GM21723 (cell line): ENCODE measurements around the gene TRIM41.

Experiments
- ATAC-seq: cut with Tn5 transposase; IDR thresholded peaks from one replicate; pipeline ENCODE4 v1.9.1; 2021; ENCODE audit warnings: mild to moderate bottlenecking, moderate library complexity; ENCODE audit not compliant: unreplicated experiment

Gene TRIM41

DNA sequence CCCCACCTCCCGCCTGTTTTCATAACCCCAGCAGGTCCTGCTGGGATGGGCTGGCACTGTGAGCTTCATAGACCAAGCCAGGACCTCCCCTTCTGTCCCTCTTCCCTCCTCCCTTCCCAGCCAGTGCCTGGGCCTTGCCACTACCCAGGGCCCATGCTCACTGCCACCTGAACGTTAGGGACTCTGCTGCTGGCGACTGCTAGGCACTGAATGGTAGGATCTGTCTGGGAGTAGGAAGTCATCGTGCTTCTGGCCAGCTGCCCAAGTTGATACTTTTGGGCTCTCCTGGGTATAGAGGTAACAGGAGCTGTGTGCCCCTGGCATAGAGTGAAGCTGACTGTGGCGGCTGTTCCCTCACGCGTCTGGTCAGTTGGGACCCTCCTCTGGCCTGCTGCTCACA lies 8.4 kb downstream of the TRIM41 start:
- no peak for ATAC-seq

DNA sequence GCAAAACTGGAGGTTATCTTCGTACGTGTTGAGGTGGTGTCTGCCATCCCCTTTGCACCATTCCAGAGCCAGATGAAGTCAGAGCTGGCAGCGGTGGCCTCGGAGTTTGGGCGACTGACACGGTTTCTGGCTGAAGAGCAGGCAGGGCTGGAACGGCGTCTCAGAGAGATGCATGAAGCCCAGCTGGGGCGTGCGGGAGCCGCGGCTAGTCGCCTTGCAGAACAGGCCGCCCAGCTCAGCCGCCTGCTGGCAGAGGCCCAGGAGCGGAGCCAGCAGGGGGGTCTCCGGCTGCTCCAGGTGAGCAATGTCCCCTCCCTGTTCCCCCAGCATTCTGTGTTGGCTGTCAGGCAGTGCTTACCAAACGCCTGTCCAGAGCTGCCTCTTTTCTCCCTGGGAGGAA lies 9.5 kb downstream of the TRIM41 start:
- ATAC-seq, result no peak

DNA sequence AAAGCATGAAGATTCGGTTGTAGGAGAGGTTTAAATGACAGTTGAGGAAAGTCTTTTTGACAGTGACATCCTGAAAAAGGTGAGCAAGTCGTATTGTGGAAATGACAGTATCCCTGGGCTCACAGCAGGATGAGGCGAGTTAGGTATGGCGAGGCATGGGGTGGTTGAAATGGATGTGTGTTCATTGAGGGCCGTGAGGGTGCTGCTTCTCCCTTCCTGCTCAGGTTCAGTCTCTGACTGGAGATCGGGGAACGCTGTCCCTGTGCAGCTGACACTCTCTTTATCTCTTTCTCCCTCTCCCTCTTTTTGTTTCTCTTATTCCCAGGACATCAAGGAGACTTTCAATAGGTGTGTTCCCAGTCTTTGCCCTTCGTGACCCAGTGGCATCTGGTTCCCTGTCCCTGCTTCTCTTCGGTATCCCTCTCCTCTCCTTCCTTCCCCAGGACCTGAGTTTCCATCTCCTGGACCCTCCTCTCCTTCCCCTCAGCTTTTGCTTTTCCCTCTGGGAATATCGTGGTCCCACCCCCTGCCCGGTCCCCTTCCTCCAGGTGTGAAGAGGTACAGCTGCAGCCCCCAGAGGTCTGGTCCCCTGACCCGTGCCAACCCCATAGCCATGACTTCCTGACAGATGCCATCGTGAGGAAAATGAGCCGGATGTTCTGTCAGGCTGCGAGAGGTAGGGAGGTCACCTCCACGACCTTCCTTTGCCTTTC lies 10.2 kb downstream of the TRIM41 start:
- ATAC-seq, result no peak

DNA sequence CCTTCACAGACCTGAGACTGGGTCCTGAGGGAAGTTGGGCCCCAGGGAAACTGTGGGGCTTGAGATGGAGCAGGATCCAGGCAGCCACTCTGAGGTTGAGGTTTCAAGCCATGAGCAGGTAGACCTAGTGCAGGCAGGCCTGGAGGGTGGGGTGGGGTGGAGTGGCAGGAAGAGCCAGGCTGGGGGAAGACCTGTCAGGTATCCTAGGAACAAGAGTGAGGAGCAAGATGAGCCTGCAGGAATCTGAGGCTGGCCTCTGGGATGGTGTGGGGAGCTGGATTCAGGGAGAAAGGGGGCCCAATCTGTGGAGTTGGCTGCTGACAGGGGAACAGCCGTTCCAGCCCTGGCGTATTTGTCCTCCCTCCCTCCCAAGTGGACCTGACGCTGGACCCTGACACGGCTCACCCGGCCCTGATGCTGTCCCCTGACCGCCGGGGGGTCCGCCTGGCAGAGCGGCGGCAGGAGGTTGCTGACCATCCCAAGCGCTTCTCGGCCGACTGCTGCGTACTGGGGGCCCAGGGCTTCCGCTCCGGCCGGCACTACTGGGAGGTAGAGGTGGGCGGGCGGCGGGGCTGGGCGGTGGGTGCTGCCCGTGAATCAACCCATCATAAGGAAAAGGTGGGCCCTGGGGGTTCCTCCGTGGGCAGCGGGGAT lies 10.8 kb downstream of the TRIM41 start:
- no peak for ATAC-seq

DNA sequence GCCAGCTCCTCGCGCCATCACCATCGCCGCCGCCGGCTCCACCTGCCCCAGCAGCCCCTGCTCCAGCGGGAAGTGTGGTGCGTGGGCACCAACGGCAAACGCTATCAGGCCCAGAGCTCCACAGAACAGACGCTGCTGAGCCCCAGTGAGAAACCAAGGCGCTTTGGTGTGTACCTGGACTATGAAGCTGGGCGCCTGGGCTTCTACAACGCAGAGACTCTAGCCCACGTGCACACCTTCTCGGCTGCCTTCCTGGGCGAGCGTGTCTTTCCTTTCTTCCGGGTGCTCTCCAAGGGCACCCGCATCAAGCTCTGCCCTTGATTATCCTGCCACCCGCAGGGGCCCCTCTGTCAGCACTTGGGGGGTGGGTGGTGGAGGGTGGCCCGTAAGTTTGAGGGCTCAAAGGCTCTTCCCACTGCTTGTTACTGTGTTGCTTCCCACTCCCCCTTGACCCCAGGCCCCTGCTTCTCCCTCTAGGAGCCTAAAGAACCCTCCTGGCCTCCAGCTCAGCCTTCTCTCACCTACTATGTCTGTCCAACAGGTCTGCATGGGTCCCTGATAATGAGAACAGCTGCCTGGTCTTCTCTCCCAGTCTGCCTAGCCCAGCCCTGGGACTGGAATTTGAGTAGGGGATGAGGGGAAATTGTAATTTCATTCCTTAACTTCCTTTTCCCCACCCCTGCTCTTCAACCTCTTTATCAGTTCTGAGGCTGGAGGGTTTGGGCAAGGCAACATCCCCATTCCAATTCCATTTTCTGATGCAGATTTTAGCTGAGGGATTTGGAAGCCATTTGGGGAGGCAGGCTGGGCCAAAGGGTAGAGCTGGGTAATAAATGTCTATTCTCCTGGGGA lies 11.6 kb downstream of the TRIM41 start:
- ATAC-seq, result no peak

DNA sequence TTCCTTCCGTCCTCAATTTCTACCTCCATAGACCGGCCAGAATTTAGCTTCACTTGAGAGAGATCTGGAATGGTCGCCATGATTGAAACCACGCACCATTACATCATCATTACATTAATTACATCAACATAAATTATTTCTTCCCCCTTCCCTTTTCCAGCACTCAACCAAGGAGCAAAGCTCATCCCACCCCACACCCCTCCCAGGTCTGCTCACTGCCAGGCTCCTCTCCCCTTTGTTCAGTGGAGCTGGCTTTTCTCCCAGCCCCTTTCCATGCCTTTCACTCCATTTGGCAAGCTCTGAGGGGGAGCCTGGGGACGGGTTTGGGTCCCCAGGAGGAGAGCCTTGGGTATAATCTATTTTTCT lies 12.2 kb downstream of the TRIM41 start:
- ATAC-seq, result no peak

DNA sequence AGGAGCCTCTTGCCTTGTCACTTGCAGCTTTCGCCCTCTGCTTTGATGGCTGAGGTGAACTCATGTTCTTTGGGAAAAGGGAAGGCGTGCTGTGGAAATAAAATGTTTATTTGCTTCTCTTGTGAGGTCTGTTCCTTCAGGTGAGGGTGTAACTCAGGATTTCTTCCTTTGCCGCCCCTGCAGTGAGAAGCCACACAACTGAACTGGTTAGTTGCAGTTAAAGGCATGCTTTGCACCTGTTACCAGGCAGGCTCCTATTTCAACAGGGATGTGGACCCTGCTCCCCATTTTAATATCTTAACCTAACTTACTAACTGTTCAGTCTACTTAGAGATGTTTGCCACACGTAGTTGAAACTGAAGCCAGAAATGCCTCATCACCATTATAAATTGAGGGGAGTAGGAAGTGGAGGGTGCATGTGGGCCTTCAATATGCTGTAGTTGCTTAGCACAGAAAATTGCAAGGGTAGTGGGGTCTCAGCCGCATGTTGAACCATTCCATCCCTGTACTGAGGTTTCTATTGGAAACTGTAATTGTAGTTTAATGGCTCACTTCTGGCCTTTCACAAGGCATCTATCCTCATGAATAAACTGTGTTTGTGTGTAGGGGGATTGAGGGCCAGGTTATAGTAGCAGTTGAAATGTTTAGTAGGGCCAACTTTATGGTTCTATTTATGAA lies 12.7 kb downstream of the TRIM41 start:
- ATAC-seq, result no peak

DNA sequence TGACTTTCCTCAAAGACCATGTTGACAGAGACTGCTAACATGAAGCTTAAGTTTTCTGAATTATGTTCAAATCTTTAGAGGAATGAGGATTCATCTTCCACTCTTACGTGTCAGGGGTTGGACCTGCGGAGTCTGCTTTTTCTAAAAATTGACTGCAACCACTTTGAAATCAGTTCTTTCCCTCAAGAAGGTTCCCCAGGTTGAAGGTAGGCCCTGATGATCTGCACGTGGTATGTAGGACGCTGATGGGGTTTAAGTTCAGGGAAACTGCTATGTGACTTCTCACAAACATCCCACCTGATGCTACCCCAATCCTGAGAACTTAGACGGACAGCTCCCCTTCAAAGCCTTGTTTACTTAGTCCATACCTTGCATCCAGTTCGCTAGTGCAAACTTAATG lies 13.4 kb downstream of the TRIM41 start:
- no peak for ATAC-seq

DNA sequence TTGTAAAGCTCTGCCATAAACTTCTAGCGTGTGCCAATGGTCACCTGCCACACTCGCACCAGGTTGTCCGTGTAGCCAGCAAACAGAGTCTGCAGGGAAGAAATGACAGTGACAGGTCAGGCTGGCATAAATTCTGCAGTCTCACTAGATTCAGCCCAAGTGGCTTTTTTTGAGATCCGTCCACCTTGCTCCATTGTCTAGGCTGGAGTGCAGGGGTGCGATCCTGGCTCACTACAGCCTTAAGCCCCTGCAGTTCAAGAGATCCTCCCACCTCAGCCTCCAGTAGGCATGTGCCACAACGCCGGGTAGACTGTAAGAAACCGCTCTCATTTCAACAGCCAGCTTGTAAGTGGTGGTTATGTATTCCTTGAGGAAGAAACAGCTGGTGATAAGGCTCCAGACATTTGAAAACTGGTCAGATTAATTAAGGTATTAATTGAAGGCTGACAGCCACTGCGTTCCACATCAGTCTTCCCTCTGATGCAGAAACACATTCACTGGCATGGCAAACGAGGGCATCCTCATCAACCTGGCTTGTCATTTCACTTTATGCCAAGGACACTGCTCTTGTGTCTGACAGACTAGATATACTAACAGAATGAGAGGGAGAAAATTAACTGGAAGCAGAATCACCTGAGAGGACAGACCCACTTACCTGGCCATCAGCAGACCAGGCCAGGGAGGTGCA lies 14.0 kb downstream of the TRIM41 start:
- ATAC-seq, result no peak

DNA sequence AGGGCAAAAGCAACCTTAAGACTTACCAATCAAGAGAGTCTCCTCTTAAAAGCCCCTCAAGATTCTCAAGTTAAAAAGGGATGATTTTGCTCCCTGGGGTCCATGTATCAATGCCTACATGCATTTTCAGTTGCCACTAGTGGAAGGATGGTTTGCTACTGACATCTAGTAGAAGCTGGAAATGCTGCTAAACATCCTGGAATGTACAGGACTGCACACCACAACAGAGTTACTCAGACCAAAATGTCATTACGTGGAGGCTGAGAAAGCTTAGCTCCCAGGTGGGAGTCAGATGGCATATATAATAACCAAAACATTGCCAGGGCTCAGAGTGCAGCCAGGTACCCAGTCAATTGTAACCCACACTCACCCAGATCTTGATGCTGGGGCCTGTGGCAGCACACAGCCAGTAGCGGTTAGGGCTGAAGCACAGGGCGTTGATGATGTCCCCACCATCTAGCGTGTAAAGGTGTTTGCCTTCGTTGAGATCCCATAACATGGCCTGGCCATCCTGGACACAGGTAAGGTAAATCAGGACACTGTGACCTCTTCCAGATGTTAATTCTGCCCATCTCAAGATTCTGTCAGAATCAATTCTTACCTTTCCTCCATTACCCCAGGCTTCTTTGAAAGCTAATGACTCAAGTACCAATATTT lies 14.8 kb downstream of the TRIM41 start:
- ATAC-seq, result no peak

DNA sequence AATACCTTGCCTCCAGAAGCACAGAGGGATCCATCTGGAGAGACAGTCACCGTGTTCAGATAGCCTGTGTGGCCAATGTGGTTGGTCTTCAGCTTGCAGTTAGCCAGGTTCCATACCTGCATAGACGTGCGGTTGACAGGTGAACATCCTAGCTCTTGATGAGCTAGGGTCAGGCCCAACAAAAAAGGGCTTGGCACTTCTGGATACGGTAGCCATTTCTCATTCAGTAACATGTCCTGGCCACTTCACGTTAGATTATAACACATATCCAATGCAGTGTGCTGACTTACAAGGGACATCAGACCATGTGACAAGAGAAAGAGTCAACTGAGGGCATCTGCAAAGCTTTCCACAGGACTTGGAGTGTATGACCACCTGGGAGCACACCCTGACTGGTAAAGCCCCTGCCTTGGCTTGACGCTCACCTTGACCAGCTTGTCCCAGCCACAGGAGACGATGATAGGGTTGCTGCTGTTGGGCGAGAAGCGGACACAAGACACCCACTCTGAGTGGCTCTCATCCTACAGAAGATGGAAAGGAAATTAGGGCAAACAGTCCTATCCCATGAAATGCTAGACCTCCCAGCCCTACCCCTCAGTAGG lies 16.1 kb downstream of the TRIM41 start:
- no peak for ATAC-seq

DNA sequence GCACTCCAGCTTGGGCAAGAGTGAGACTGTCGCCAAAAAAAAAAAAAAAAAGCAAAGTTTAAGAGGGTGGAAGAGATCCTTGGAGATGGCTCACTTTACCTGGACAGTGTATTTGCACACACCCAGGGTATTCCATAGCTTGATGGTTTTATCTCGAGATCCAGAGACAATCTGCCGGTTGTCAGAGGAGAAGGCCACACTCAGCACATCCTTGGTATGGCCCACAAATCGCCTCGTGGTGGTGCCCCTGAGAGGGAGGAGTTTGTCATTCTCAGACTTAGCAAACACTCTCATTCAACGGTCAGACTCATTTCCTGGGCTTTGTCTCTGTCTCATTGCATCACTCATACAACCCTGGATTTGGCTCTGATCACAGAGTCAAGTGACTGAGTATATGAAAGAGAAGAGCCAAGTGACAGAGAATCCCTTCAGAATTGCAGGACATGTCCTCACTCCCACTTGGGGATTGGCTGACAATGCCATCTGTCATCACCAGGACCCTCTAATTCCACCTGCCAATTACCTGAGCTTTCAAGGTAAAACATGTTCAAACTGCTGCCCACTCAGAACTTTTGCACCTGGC lies 18.4 kb downstream of the TRIM41 start:
- no peak for ATAC-seq

DNA sequence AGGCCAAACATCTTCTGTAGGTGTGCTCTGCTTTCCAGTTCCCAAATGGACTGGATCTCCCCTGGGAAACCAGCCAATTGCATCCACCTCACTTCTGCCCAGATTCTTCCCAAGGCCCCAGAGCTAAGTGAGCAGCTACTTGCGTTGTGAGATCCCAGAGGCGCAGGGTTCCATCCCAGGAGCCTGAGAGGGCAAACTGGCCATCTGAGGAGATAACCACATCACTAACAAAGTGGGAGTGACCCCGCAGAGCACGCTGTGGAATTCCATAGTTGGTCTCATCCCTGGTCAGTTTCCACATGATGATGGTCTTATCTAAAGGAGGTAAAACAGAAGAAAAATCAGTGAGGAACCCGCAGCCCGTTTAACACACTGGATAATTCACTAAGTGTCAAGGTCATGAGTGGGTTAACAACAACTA lies 19.0 kb downstream of the TRIM41 start:
- ATAC-seq, result no peak

DNA sequence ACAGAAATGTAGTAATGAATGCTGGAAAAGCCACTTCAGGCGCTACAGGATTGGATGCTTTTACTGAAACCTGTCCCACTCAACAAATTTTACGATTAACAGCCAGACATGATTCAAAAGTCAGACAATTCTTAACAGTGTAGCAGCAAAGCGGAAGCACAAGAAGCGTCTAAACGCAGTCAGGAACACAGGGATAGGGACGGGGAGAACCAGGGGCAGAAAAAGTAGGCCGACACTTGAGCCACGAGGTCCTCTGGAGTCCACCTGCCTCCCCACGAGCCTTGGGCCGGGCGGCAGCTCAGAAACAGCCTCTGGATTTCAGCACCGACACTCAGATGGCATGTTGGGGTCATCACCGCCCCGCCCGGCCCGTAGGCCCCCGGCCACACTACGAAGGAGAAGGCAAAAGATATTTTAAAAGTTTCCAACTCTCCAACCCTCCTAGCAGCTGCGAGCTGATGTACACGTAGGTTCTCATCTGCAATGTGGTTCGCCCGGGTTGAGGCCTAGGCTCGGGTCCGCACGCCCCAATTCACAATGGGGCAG lies 20.0 kb downstream of the TRIM41 start:
- no peak for ATAC-seq

DNA sequence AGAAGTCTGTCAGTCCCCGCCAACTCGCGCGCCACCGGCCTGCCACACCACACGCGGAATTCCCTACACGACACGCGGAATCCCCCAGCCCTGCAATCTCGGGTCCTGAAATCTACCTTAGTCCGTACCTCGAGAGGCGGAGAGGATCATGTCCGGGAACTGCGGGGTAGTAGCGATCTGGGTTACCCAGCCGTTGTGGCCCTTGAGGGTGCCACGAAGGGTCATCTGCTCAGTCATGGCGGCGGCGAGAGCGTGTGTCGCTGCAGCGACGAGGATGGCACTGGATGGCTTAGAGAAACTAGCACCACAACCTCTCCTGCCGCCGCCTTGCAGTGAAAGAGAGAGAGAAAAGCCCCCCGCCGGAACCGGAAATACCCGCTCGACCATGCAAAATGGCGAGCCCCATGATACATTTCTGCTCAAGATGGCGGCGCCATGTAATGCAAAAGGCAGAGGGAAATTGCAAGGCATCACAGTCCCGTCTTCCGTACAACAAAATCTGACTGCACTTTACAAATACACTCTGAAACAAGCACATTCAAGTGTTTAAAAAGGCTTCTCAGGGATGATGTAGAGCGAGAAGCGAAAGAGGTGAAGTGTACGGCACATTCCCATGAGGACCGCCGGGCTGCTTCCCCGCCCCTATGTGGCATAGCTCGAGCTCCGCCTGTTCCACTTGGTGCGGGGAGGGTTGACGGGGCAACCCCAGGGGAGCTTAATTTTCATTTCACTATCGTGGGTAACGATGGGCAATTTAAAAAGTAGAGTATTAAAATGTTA lies 20.7 kb downstream of the TRIM41 start, which contains the start of gene RACK1:
Gene RACK1 (minus strand): TSS at position 343 of the 780 bp plus-strand sequence. CDS start 106 bp downstream, at position 237.
- peak; percentile 67 for ATAC-seq

DNA sequence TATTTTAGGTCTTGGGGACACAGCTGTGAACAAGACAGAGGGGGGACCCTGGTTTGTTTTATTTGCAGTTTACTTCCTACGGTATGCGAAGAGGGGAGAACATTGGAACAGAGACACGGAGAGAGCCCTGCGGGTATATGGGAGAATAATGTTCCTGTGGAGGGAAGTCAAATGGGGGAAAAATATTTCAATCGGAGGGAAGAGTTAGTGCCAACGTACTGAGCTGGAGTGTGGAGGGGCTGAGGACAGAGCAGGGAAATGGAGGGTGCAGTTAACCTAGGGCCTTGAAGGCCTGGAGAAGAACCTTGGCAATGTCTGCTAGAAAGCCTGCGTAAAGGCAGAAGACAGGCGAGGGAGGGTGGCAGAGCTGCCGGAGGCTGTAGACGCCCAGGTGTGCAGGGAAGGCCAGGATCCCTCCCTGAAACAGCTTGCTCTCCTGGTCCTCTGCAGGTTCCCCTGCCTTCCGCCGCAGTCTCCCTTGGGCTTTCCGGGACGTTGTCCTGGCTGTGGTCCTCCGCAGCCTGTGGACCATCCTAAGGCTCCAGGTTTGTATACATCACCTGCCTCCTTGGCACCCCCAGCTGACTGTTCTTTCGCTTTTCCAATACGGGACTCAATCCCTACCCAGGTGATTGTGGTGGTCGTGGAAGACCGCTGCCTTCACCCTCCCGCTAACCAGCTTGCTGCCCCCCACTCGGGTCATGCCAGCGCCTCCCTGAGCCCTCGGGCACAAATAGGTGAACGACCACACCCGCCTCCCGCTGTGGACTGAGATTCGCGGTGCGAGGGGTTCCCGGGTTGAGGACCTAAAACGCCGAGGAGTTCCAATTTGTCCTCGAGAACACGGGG lies 22.6 kb downstream of the TRIM41 start:
- peak; percentile 5 for ATAC-seq

DNA sequence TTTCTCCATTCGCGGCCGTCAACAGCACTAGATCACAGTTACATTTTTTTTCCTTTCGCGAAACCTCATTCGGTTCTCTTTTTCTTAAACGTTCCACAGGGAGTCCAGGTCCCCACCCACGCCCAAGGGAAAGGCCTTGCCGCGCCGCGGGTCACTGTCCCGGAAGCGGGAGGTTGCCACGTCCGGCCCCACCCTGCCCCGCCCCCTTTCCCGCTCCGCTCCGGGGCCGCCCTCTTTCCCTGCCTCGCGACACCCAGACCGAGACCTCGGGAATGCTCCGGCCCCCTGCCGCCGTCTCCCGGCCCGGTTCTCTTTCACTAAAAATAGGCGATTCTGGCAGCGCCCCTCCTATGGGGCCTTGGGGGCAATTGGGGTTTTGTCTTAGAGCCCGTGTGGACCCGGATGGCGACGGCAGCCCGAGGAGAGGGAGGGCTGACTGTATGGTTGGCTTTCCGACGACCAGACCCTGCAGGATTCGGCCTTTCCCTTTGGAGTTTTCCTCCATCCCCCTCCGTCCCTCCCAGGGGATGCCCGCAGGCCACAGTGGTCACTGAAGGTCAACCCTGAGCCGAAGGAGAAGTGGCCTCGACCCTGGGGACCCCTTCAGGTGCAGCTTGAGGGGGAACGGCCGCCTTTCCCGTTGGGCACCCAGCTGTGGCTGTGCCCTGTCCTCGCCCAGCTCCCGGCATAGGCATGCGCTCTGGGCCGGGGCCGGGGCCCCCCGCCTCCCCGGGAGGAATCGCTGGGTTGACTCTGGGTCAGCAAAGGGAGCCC lies 23.4 kb downstream of the TRIM41 start:
- ATAC-seq, result peak; percentile 46
